Pancreas (tissue), 10 donors: Measurements from ENCODE around the gene OPN1SW. TPM values are rescaled to one million over a fixed set of nuclear protein-coding genes. Genes with fewer than 3 reads are reported as not detected.

ENCODE experiments used
- ATAC-seq, 4 donors: fragments of 200-7000 bp; cut with Tn5 transposase; one replicate each; pipeline versions ENCODE4 v1.8.0 to v1.9.1; 2020; ENCODE audit warnings: mild to moderate bottlenecking in 4 of 4, moderate library complexity in 4 of 4
- DNase-seq, 6 donors: peaks; one replicate each; pipeline ENCODE4 v3.0.0-alpha.2; 2020
- FAIRE-seq: peaks from 2 replicates; lab custom pipeline; 2012; peaks lifted over from hg19 to GRCh38; lab: Jason Lieb, UNC
- H3K27ac ChIP-seq, 4 donors: fragments of 200-600 bp; sonication (generic); 1 replicate in 3 of 4; 2 replicates in 1 of 4; pipeline versions ENCODE4 v1.5.0 to v1.8.0; 2020
- H3K27me3 ChIP-seq, 4 donors: fragments of 200-600 bp; one replicate each; pipeline ENCODE4 v1.8.0; 2021
- H3K36me3 ChIP-seq, 3 donors: fragments of 200-600 bp; sonication (generic) in 1 of 3; one replicate each; pipeline versions ENCODE4 v1.5.0 to v1.8.0; 2020 to 2021
- H3K4me1 ChIP-seq, 3 donors: fragments of 200-600 bp; one replicate each; pipeline ENCODE4 v1.8.0; 2021
- H3K4me3 ChIP-seq, 4 donors: fragments of 200-600 bp; sonication (generic) in 2 of 4; one replicate each; pipeline versions ENCODE4 v1.5.0 to v1.8.0; 2020 to 2021
- H3K9me3 ChIP-seq, 4 donors: fragments of 200-600 bp; one replicate each; pipeline ENCODE4 v1.8.0; 2021
- CTCF ChIP-seq, 4 donors: fragments of 200-600 bp; sonication (generic) in 3 of 4; IDR thresholded peaks; one replicate each; pipeline versions ENCODE4 v1.5.0 to v1.8.0; 2021; ENCODE audit warnings: antibody characterized with exemption in 4 of 4
- WGBS, 2 donors: extraction: QIAGEN DNeasy Blood & Tissue Kit; methylation state at CpG; one replicate each; pipeline ENCODE4 v1.1.7; 2013; 5-methylcytosine and 5-hydroxymethylcytosine counted together
- intact Hi-C, 3 donors: fragments of 100-400 bp; cut with DNase I; formaldehyde crosslinking; loops; one replicate each; pipeline versions ENCODE4 v1.11.1 to v1.14.2; 2022
- polyA plus RNA-seq, 2 donors: library from polyadenylated mRNA; stranded (reverse); fragments of 200-250 nt; gene quantifications; one replicate each; pipeline ENCODE4 v1.2.3, GENCODE V29; 2013
- total RNA-seq, 6 donors: library from RNA; stranded (reverse); fragmentation: NEBNext Ultra II Directional in 4 of 6; extraction: Animal tissue kit (Norgen Biotek cat#: 25700) in 4 of 6; gene quantifications; one replicate each; pipeline versions ENCODE4 v1.2.1 to v1.2.4, GENCODE V29; 2021 to 2023
- donor health status: healthy with polysubstance abuse.
- donor health status: DM: no; HTN: no; CAD: no; lungs with moderate emphysema.
- donor health status: DM: no; HTN: no; CAD: no.
- donor health status: control.
- donor health status: control.
- donor health status: Bipolar disorder and iron deficiency.
- donor health status: DM: yes; HTN: yes; CAD: no.
- donor health status: DM: no; HTN: no; CAD: no.
- donor health status: DM: no; HTN: no; CAD: no.
- donor health status: DM: yes; HTN: yes; CAD: no.

Gene OPN1SW
- total and polyA plus RNA-seq, 8 donors, result not detected

DNA sequence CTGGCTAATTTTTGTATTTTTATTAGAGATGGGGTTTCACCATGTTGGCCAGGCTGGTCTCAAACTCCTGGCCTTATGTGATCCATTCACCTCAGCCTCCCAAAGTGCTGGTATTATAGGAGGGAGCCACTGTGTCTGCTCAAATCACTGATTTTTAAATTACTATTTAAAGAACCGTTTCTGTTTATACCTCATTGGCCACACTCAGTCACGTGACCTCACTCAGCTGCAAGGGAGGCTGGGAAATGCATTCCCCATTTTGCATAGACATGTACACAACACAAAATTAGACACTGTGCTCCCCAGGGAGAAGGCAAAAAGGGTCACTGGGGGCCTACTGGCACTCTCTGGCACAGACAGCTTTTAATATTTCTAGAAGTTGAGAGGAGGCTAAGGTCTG lies 50.1 kb downstream of the OPN1SW start:
- no peak overlapping the region for H3K4me3 ChIP-seq
- H3K36me3 ChIP-seq, result no peaks in the 10 kb centered on the region
- intact Hi-C loops, result no loop called here
- H3K27ac ChIP-seq, result no peak overlapping the region
- H3K9me3 ChIP-seq, result no peaks in the 10 kb centered on the region
- TF ChIP-seq CTCF (IDR thresholded peaks at IDR 0.05), result no peak
- FAIRE-seq (no peak), ATAC-seq (no peak), DNase-seq (no peak)
- no peaks in the 10 kb centered on the region for H3K4me1 ChIP-seq
- WGBS, 2 donors, result 83 to 89% methylated on average over 2 of the region's 2 CpGs
- H3K27me3 ChIP-seq, result no peaks in the 10 kb centered on the region

- DNase-seq (no peak), ATAC-seq (no peak), FAIRE-seq (no peak)
- 82 to 86% methylated on average over 5 of the region's 5 CpGs for WGBS, 2 donors
- intact Hi-C loops, result no loop called here
- no peak overlapping the region for H3K27ac ChIP-seq
- no peak for TF ChIP-seq CTCF (IDR thresholded peaks at IDR 0.05)
- H3K9me3 ChIP-seq, result no peaks in the 10 kb centered on the region
- H3K4me1 ChIP-seq, result no peaks in the 10 kb centered on the region
- H3K27me3 ChIP-seq, result no peaks in the 10 kb centered on the region
- no peak overlapping the region for H3K4me3 ChIP-seq
- no peaks in the 10 kb centered on the region for H3K36me3 ChIP-seq
These were observed 50.9 kb downstream of the OPN1SW start for GRCh38 chr7:128724743-128725142.

Other genes starting within 250 kb of the OPN1SW start
- gene GARIN1A, start 103.5 kb downstream of the OPN1SW start, total RNA-seq, result 1 to 10 TPM; 1.1 to 1.4 (median 1.4) TPM
- gene GARIN1A, start 103.5 kb downstream of the OPN1SW start, polyA plus RNA-seq, result 1 to 10 TPM; 3.1 to 5.7 TPM
- 10 to 100 TPM; 15.0 to 46.0 (median 30.4) TPM for gene CALU, start 36.4 kb downstream of the OPN1SW start, total RNA-seq
- gene CALU, start 36.4 kb downstream of the OPN1SW start, polyA plus RNA-seq, result 10 to 100 TPM in 1 of 2 donors, 1 to 10 TPM in 1; 8.7 to 15.4 TPM
- 1 to 10 TPM in 2 of 6 donors, under 1 TPM in 4; 0.66 to 2.4 (median 0.88) TPM for gene CCDC136, start 16.2 kb upstream of the OPN1SW start, total RNA-seq
- 1 to 10 TPM; 1.7 to 2.9 TPM for gene CCDC136, start 16.2 kb upstream of the OPN1SW start, polyA plus RNA-seq
- 1 to 10 TPM in 3 of 6 donors, under 1 TPM in 3; 0.28 to 2.3 (median 1.0) TPM for gene FLNC, start 54.6 kb upstream of the OPN1SW start, total RNA-seq
- 1 to 10 TPM in 1 of 2 donors, under 1 TPM in 1; 0.82 to 2.1 TPM for gene FLNC, start 54.6 kb upstream of the OPN1SW start, polyA plus RNA-seq
- gene ATP6V1F, start 87.1 kb upstream of the OPN1SW start, total RNA-seq, result 10 to 100 TPM; 28.1 to 66.8 (median 37.7) TPM
- 10 to 100 TPM; 94.8 to 96.9 TPM for gene ATP6V1F, start 87.1 kb upstream of the OPN1SW start, polyA plus RNA-seq
- gene KCP, start 134.9 kb upstream of the OPN1SW start, total RNA-seq, result under 1 TPM; 0.08 to 0.46 (median 0.30) TPM
- under 1 TPM; 0.33 to 0.95 TPM for gene KCP, start 134.9 kb upstream of the OPN1SW start, polyA plus RNA-seq
- gene IRF5, start 162.1 kb upstream of the OPN1SW start, total RNA-seq, result 10 to 100 TPM in 1 of 6 donors, 1 to 10 TPM in 5; 3.2 to 12.4 (median 4.3) TPM
- gene IRF5, start 162.1 kb upstream of the OPN1SW start, polyA plus RNA-seq, result 1 to 10 TPM; 6.4 to 8.1 TPM